ENCODE data around the gene RITA1.
A peak's percentile ranks its signal among the peaks of the same experiment; 100 is the strongest.

Gene RITA1

DNA sequence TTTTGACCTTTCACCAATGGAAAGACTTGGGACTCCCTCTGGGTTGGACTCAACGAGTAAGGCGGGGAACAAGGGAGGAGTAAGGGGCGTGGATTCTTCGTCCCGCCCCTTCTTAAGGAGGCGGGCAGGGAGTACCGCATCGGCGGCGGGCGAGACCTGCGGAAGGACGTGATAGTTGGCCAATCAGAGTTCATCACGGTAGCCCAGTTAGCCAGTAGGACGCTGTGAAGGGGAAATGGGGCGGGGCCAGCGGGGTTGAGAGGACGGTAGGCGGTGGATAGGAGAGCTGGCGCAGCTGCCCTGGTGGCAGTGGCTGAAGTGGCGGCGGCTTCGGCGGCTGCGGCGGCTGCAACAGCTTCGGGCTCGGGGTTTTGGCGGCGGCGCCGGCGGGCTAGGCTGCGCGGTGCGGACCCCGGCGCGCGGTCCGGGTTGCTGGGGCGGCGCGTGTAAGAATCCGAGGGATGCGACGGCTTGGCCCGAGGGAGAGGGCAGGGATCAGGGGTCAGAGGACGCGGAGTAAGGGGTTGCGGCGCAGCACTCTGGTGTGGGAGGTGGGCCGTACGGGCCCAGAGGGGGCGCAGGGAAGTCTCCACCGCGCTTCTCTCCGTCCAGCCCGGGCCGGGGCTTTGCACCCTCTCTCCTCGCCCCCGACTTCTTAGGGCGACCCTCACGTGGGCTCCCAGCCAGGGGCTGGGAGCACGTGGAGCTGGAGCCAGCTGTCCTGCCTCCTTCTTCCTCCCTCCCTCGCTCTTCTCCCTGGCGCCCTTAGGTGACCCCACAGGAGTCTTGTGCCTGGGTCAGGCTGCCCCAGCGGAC is 35.9 kb downstream of the RITA1 start, which contains the start of gene TPCN1:
TSS of gene TPCN1 (plus strand) at position 284 of the 816 bp plus-strand sequence. CDS start 5,389 bp downstream, outside the sequence.
- TF ChIP-seq YY1 (IDR thresholded peaks at IDR 0.05; ENCODE audit: insufficient read depth, insufficient read length) (no peak), SUZ12 (IDR thresholded peaks at IDR 0.05; ENCODE audit: extremely low read depth, insufficient read depth, insufficient read length) (no peak), ZNF274 (IDR thresholded peaks at IDR 0.05; ENCODE audit: low read depth, low read length) (no peak)
- peak within 1 kb of the TSS; percentile 84 for H3K4me3 ChIP-seq (ENCODE audit: insufficient read length, low read depth)
- no peaks in the 10 kb centered on the region for H3K9me3 ChIP-seq (ENCODE audit: insufficient read depth, low read length)
- peak within 1 kb of the TSS; percentile 93 for H3K9ac ChIP-seq (ENCODE audit: insufficient read length, low read depth)
- peaks cover 5% of the 10 kb centered on the region for H3K4me1 ChIP-seq (ENCODE audit: insufficient read depth, insufficient read length)
- peaks cover 3% of the 10 kb centered on the region for H3K36me3 ChIP-seq (ENCODE audit: insufficient read depth, insufficient read length, low read length)
- no peaks in the 10 kb centered on the region for H3K27me3 ChIP-seq (ENCODE audit: insufficient read depth, insufficient read length)
- peak; percentile 100 for DNase-seq (ENCODE audit: low read depth, low spot score)

DNA sequence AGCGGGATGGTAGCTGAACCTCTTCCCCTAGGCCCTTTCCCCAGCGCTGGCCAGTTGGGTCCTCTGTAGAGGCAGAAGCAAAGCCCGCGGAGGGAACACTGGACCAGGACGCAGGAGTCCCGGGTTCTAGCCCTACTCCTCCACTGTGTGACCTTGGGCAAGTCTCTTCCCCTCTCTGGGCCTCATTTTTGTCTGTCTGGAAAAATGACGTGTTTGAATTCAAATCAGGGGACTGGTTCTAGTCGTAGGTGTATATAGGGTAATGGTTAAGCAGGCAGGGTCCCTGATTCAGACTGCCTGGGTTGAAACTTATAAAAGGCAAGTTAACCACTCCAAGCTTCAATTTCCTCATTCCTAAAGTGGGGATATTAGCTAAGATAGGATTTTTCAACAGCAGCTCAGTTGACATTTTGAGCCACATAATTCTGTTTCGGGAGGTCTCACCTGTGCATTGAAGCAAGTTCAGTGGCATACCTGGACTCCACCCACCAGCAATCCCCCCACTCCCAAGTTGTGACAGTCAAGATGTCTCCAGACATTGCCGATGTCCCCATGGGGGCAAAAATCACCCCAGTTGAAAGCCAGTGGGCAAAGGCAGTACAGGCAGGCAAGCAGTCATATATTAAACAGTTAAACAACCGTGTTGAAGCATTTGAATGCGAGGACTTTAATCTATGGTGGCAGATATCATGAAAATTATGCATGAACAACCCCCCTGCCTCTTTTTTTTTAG is 36.6 kb downstream of the RITA1 start:
- TF ChIP-seq SUZ12 (IDR thresholded peaks at IDR 0.05; ENCODE audit: extremely low read depth, insufficient read depth, insufficient read length) (no peak), ZNF274 (IDR thresholded peaks at IDR 0.05; ENCODE audit: low read depth, low read length) (no peak), YY1 (IDR thresholded peaks at IDR 0.05; ENCODE audit: insufficient read depth, insufficient read length) (no peak)
- no peak for DNase-seq (ENCODE audit: low read depth, low spot score)
- no peaks in the 10 kb centered on the region for H3K9me3 ChIP-seq (ENCODE audit: insufficient read depth, low read length)
- peaks cover 5% of the 10 kb centered on the region for H3K4me1 ChIP-seq (ENCODE audit: insufficient read depth, insufficient read length)
- peak overlapping the region; percentile 84 for H3K4me3 ChIP-seq (ENCODE audit: insufficient read length, low read depth)
- H3K27me3 ChIP-seq (ENCODE audit: insufficient read depth, insufficient read length) = no peaks in the 10 kb centered on the region
- H3K36me3 ChIP-seq (ENCODE audit: insufficient read depth, insufficient read length, low read length) = peaks cover 9% of the 10 kb centered on the region
- peak overlapping the region; percentile 93 for H3K9ac ChIP-seq (ENCODE audit: insufficient read length, low read depth)

DNA sequence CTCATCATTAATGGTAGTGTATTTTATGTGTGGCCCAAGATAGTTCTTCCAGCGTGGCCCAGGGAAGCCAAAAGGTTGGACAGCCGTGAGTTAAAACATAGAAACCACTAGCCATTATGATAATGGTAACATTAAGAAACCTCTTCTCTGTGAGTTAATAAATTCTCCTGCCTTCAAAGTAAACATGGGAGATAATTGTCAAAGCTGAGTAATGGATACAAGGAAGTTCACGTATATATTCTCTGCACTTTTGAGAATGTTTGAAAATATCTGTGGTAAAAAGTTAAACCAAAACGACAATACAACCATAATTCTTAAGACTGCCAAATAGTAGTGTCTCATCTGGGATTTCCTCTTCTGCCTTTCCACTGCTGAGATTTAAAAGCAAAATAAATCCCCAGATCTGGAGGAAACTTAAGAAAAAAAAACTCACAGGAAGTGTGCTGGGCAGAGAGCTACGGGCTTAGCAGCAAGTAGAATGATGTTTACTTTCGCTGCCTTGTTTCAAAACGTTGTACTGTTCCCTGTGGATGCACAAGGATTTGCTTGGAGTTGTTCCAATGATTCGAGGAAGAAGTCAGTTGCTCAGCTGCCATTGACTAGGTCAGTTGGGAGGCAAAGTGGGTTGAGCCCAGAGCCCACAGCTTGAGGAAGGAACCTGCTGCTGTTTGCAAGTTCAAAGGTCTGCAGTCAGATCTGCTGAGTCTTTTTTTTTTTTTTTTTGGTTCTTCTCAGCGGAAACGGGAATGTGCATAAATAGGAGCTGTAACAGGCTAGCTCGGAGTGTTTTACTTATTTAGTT is 37.4 kb downstream of the RITA1 start:
- Histone ChIP-seq H3K27me3 (ENCODE audit: insufficient read depth, insufficient read length) (no peaks in the 10 kb centered on the region), H3K36me3 (ENCODE audit: insufficient read depth, insufficient read length, low read length) (peaks cover 16% of the 10 kb centered on the region), H3K9ac (ENCODE audit: insufficient read length, low read depth) (peak overlapping the region; percentile 23), H3K9me3 (ENCODE audit: insufficient read depth, low read length) (no peaks in the 10 kb centered on the region), H3K4me3 (ENCODE audit: insufficient read length, low read depth) (no peak overlapping the region), H3K4me1 (ENCODE audit: insufficient read depth, insufficient read length) (peaks cover 5% of the 10 kb centered on the region)
- TF ChIP-seq SUZ12 (IDR thresholded peaks at IDR 0.05; ENCODE audit: extremely low read depth, insufficient read depth, insufficient read length) = no peak
- TF ChIP-seq ZNF274 (IDR thresholded peaks at IDR 0.05; ENCODE audit: low read depth, low read length) = no peak
- TF ChIP-seq YY1 (IDR thresholded peaks at IDR 0.05; ENCODE audit: insufficient read depth, insufficient read length) = no peak
- no peak for DNase-seq (ENCODE audit: low read depth, low spot score)

DNA sequence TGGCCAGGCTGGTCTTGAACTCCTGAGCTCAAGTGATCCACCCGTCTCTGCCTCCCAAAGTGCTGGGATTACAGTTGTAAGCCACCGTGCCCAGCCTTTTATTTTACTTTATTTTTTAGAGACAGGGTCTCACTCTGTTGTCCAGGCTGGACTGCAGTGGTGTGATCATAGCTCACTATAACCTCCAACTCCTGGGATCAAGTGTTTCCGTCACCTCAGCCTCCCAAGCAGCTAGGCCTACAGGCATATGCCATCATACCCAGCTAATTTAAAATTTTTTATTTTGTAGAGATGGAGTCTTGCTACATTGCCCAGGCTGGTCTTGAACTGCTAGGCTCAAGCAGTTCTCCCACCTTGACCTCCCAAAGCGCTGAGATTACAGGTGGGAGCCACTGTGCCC is 39.4 kb downstream of the RITA1 start:
- no peak overlapping the region for H3K9ac ChIP-seq (ENCODE audit: insufficient read length, low read depth)
- TF ChIP-seq SUZ12 (IDR thresholded peaks at IDR 0.05; ENCODE audit: extremely low read depth, insufficient read depth, insufficient read length) (no peak), ZNF274 (IDR thresholded peaks at IDR 0.05; ENCODE audit: low read depth, low read length) (no peak), YY1 (IDR thresholded peaks at IDR 0.05; ENCODE audit: insufficient read depth, insufficient read length) (no peak)
- peaks cover 35% of the 10 kb centered on the region for H3K36me3 ChIP-seq (ENCODE audit: insufficient read depth, insufficient read length, low read length)
- DNase-seq (ENCODE audit: low read depth, low spot score) = no peak
- H3K4me1 ChIP-seq (ENCODE audit: insufficient read depth, insufficient read length) = peaks cover 9% of the 10 kb centered on the region
- H3K4me3 ChIP-seq (ENCODE audit: insufficient read length, low read depth) = no peak overlapping the region
- H3K9me3 ChIP-seq (ENCODE audit: insufficient read depth, low read length) = no peaks in the 10 kb centered on the region
- no peaks in the 10 kb centered on the region for H3K27me3 ChIP-seq (ENCODE audit: insufficient read depth, insufficient read length)

DNA sequence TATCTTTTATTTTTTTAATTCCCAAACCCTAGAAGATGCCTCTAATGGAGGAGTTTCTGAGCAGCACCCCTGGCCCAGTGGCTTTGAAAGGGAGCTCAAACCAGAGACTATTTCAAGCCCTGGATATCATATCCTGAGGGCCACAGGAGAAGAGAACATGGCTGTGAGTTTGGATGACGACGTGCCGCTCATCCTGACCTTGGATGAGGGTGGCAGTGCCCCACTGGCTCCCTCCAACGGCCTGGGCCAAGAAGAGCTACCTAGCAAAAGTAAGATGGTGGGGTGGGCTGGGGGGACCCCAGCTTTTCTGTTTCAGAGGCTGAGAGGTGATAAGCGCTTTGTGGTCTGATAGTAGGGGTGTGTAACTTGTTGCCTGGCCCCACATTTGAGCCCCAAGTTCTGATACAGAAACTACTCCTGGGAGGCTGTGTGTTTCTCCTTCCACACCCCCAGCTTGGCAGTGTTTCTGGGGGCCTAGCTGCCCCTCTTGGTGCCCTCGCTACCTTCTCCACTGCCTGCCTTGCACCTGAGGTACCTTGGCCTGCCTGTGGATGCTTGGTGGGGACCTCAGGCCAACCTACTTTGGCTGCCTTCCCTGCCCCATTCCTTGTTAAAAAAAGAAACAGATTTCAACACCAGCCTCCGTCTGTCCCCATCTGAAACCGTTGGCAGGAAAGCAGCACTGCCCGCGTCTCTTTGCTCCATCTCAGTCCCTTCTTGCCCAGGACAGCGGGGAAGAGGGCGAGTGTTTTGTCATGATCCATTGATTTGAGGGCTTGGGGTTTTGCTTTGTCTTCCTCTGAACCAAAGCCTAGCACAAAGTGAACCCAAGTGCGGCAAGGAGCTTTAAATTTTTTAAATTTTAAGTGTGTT is 41.4 kb downstream of the RITA1 start:
- Histone ChIP-seq H3K4me1 (ENCODE audit: insufficient read depth, insufficient read length) (peaks cover 16% of the 10 kb centered on the region), H3K9me3 (ENCODE audit: insufficient read depth, low read length) (no peaks in the 10 kb centered on the region), H3K9ac (ENCODE audit: insufficient read length, low read depth) (no peak overlapping the region)

DNA sequence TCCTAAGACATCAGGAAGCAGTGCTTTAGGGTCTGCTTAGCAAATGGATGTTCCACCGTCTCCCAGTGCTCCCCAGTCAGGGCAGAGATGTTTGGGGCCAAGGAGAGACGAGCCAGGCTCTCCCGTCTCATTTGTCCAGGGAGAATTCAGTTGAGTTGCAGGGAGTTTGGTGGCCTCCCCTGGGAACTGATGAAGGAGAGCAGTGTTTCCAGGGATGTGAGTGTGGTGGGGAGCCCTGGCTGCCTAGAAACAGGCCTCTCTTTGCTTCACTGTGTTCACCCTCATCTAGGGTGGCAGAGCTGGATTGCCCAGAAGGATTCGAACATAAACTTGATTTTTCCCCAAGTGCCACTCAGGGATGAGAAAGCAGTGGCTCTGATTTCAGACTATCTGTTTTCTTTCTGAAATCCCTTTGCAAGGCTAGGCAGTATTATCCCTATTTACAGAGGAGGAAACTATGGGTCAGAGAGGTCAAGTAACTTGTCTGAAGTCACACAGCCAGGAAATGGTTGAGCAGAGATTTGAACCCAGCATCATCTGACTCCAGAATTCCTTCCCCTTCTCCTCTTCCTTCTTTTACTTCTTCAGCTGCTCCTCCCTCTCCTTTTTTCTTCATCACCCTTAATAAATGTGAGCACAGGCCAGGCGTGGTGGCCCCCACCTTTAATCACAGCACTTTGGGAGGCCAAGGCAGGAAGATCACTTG is 42.3 kb downstream of the RITA1 start:
- Histone ChIP-seq H3K27me3 (ENCODE audit: insufficient read depth, insufficient read length) (no peaks in the 10 kb centered on the region), H3K36me3 (ENCODE audit: insufficient read depth, insufficient read length, low read length) (peaks cover 60% of the 10 kb centered on the region), H3K9ac (ENCODE audit: insufficient read length, low read depth) (no peak overlapping the region), H3K4me3 (ENCODE audit: insufficient read length, low read depth) (no peak overlapping the region), H3K4me1 (ENCODE audit: insufficient read depth, insufficient read length) (peaks cover 16% of the 10 kb centered on the region), H3K9me3 (ENCODE audit: insufficient read depth, low read length) (no peaks in the 10 kb centered on the region)
- no peak for DNase-seq (ENCODE audit: low read depth, low spot score)
- TF ChIP-seq ZNF274 (IDR thresholded peaks at IDR 0.05; ENCODE audit: low read depth, low read length) = no peak
- no peak for TF ChIP-seq YY1 (IDR thresholded peaks at IDR 0.05; ENCODE audit: insufficient read depth, insufficient read length)
- no peak for TF ChIP-seq SUZ12 (IDR thresholded peaks at IDR 0.05; ENCODE audit: extremely low read depth, insufficient read depth, insufficient read length)

More for the DNA sequence above, 41.4 kb downstream of the RITA1 start:
- DNase-seq (ENCODE audit: low read depth, low spot score) = no peak
- TF ChIP-seq SUZ12 (IDR thresholded peaks at IDR 0.05; ENCODE audit: extremely low read depth, insufficient read depth, insufficient read length) = no peak
- Histone ChIP-seq H3K27me3 (ENCODE audit: insufficient read depth, insufficient read length) (no peaks in the 10 kb centered on the region), H3K4me3 (ENCODE audit: insufficient read length, low read depth) (no peak overlapping the region), H3K36me3 (ENCODE audit: insufficient read depth, insufficient read length, low read length) (peaks cover 51% of the 10 kb centered on the region)

Measured in NT2/D1 (cell line).